ENCODE data around the gene CDH6.

GRCh38 chr5:31271567-31271966 lies 78.1 kb downstream of the CDH6 start:
- TF ChIP-seq POLR2A (IDR thresholded peaks at IDR 0.05), result no peak
- TF ChIP-seq CTCF (IDR thresholded peaks at IDR 0.05), result no peak

All from lower leg skin (tissue), 3 donors.